SK-N-SH treated with all-trans-retinoic acid at 6 μM for 48 hours (cell line): ENCODE measurements around the gene CAPRIN1.

ENCODE experiments used
- ARNTL ChIP-seq: fragments of 450-650 bp; formaldehyde crosslinking; IDR thresholded peaks from 2 replicates; pipeline ENCODE4 v1.5.0; 2020; ENCODE audit warnings: low read depth, mild to moderate bottlenecking, moderate library complexity, borderline replicate concordance
- ISL1 ChIP-seq: fragments of 250-450 bp; sonication (Bioruptor Pico); IDR thresholded peaks from 2 replicates; pipeline ENCODE4 v2.1.2; 2022; ENCODE audit warnings: mild to moderate bottlenecking, moderate library complexity
- PATZ1 ChIP-seq: fragments of 250-450 bp; sonication (Bioruptor Pico); IDR thresholded peaks from 2 replicates; pipeline ENCODE4 v1.8.0; 2020; ENCODE audit warnings: mild to moderate bottlenecking, moderate library complexity, borderline replicate concordance
- PPARA ChIP-seq: fragments of 250-450 bp; sonication (Bioruptor Pico); IDR thresholded peaks from 2 replicates; pipeline ENCODE4 v1.5.0; 2020; ENCODE audit warnings: mild to moderate bottlenecking, borderline replicate concordance
- TSHZ2 ChIP-seq: fragments of 250-450 bp; sonication (Bioruptor Pico); IDR thresholded peaks from 2 replicates; pipeline ENCODE4 v1.5.0; 2020; ENCODE audit warnings: mild to moderate bottlenecking, moderate library complexity
- ZC3H10 ChIP-seq: fragments of 250-450 bp; sonication (Bioruptor Pico); IDR thresholded peaks from 2 replicates; pipeline ENCODE4 v1.5.1; 2021; ENCODE audit warnings: mild to moderate bottlenecking, moderate library complexity
- ZNF8 ChIP-seq: fragments of 450-650 bp; formaldehyde crosslinking; IDR thresholded peaks from 2 replicates; pipeline ENCODE4 v1.5.0; 2020; ENCODE audit warnings: mild to moderate bottlenecking, moderate library complexity
- TF ChIP-seq, protein P1 (sequence below): fragments of 250-450 bp; sonication (Bioruptor Pico); IDR thresholded peaks from 2 replicates; pipeline ENCODE4 v1.5.1; 2021; ENCODE audit warnings: mild to moderate bottlenecking, moderate library complexity

GRCh38 chr11:34056672-34057071 is 5.1 kb downstream of the CAPRIN1 start:
- TF ChIP-seq ARNTL (CRISPR knock-in tag) (no peak), ISL1 (no peak), ZC3H10 (CRISPR knock-in tag) (no peak), ZNF8 (CRISPR knock-in tag) (no peak), TSHZ2 (CRISPR knock-in tag) (no peak), PPARA (CRISPR knock-in tag) (no peak), PATZ1 (CRISPR knock-in tag) (no peak)
- TF ChIP-seq, protein P1, sequence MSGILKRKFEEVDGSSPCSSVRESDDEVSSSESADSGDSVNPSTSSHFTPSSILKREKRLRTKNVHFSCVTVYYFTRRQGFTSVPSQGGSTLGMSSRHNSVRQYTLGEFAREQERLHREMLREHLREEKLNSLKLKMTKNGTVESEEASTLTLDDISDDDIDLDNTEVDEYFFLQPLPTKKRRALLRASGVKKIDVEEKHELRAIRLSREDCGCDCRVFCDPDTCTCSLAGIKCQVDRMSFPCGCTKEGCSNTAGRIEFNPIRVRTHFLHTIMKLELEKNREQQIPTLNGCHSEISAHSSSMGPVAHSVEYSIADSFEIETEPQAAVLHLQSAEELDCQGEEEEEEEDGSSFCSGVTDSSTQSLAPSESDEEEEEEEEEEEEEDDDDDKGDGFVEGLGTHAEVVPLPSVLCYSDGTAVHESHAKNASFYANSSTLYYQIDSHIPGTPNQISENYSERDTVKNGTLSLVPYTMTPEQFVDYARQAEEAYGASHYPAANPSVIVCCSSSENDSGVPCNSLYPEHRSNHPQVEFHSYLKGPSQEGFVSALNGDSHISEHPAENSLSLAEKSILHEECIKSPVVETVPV (CRISPR knock-in tag): no peak
